Activated CD4-positive, alpha-beta T cell treated with anti-CD3 and anti-CD28 coated beads, Interleukin-2, Interleukin-4, amounts not matched to agents 100 ng/mL and 50 ng/mL, durations not matched to agents 16 hours and 8 hours (primary cell): ENCODE data around the gene PAWR.
"Not testable (repeated sequence)": the region's sequence is repeated elsewhere in the genome, so short reads cannot be mapped to it uniquely, and the experiment has no call there.

ENCODE experiments used
- DNase-seq: peaks from one replicate; pipeline ENCODE4 v3.0.0-alpha.2; 2020; ENCODE audit warnings: low spot score

PAWR gene

DNA sequence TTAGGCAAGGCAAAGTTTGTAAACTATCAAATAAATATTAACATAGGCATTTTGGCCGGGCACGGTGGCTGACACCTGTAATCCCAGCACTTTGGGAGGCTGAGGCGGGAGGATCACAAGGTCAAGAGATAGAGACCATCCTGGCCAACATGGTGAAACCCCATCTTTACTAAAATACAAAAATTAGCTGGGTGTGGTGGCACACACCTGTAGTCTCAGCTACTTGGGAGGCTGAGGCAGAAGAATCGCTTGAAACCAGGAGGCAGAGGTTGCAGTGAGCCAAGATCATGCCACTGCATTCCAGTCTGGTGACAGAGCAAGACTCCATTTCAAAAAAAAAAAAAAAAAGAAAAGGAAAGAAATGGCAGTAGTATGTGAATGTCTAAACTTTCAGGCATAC lies 43.9 kb downstream of the PAWR start:
- DNase-seq: not testable (repeated sequence)

DNA sequence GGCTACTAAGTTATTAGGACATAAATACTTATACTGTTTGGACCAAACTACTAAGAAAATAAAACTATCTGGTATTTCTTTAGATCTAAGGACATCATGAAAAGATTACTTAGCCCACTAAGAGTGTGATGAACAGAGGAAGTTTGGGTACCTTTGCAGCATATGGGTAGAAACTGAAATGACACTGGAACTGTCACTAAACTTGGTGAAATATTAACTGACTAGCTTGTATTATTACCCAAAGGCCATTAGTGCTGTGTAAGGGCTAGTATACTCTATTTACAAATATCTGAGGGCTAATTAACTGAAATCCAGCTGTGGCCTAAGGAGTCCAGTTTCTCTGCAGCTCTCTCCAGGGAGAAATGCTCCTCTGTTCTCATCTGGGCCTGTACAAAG lies 45.5 kb downstream of the PAWR start:
- DNase-seq: no peak

DNA sequence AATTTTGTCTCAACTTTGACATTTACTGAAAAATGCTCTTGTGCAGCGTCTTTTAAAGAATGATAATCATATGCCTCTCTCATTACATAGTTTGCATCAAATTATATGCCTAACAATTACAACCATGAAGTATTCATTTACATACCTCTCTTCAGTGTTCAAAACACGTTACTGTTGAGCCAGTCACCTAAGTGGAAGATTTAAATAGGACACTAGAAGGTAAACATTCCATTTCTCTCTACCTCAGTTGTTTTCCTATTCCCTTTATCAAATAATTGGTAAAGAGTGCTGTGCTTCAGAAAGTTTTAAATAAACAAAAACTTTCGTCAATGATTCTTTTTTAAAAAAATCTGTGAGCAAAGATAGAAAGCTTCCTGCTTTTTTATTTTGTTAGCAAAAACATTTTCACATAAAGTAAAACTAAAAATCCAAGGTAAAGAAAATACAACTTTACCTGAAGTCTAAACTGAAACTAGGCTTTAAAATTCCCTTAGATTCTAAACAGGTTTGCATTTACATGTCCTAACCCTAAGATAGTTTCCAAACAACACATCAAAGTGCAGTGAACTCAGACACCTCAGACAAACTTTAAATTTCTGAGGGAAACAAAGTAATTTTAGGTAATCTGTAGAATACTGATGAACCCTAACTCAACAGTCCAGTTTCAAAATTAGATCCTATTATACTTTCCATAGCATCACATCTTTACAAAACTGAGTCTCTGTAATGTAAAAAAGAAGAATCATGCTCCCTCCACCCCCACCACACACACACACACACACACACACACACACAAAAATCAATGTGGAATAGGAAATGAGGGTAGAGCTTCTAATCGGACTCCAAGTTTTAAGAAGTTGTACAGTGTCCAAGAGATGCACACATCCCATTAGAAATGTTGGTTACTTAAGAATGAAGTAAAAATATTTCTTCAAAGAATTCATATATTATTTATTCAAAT lies 46.2 kb downstream of the PAWR start:
- no peak for DNase-seq

- no peak for DNase-seq
Measured at GRCh38 chr12:79643821-79644220, 46.9 kb downstream of the PAWR start.

DNA sequence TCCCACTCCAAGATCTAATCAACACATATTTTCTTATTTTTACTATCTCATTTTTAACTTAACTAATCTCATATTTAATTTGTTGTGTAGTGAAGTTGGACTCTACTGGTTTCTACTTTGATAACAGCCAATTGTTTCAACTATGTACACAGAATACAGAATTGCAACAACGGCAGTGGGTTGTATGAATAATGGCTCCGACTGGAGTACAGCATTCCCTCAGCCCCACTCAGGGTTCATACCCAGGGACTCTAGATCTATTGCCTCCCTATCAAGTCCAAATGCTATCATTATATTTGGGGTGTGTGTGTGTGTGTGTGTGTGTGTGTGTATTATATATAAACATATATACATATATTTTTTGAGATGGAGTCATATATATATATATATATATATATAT lies 52.3 kb downstream of the PAWR start:
- DNase-seq: no peak

- no peak for DNase-seq
Measured at GRCh38 chr12:79637093-79637492, 53.7 kb downstream of the PAWR start.

- no peak for DNase-seq
Measured at GRCh38 chr12:79635676-79636075, 55.1 kb downstream of the PAWR start.

DNA sequence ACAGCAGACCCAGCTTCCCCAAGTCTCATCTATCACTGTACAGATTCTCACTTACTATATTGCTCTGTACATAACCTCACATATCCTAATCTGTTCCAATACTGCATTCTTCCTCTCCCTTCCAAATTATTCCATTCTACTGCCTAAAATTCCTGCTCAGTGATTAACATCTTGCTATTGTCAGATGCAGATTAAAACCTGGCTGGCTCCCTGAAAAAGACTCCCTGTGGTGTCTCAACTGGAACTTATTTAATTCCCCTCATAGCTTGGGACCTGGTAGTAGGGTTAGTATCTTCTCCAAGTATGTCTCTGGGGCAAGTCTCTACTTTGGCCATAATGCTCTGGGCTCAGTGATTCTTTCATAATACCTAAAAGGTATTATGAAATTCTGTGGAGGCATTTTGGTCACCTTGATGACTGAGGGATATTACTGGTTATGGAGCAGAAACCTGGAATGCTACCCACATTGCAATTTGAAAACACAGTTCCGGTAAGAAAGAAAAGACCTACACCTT lies 55.8 kb downstream of the PAWR start:
- DNase-seq: no peak

- no peak for DNase-seq
Measured at GRCh38 chr12:79629561-79629960, 61.2 kb downstream of the PAWR start.

- DNase-seq: not testable (repeated sequence)
Measured at GRCh38 chr12:79626735-79627134, 64.0 kb downstream of the PAWR start.

- DNase-seq: no peak
Measured at GRCh38 chr12:79624378-79624777, 66.4 kb downstream of the PAWR start.

- DNase-seq: no peak
Measured at GRCh38 chr12:79619872-79620562, 70.7 kb downstream of the PAWR start.

GRCh38 chr12:79618848-79619404 lies 71.8 kb downstream of the PAWR start:
- DNase-seq: no peak

GRCh38 chr12:79617696-79618095 lies 73.1 kb downstream of the PAWR start:
- no peak for DNase-seq

- peak; percentile 63 for DNase-seq
Measured at GRCh38 chr12:79615596-79616560, 74.9 kb downstream of the PAWR start.

DNA sequence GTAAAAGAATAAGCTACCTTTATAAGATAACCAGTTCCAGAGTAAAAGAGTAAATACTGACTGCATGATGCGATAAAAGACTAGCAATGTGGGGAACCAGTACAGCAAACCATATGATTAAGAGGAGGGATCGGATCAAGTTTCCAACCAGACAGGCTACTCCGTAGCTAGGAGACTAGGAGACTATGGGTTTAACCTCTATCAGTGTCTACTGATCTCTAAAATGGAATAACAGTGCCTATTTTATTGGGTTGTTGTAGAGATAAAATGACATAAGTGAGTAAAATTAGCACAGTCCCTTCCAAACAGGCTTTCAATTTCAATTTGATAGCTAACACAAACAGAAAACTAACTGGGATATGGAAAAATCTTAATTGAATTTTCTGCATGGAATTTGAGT lies 76.0 kb downstream of the PAWR start:
- DNase-seq: no peak

GRCh38 chr12:79601908-79602307 lies 88.9 kb downstream of the PAWR start:
- DNase-seq: no peak

DNA sequence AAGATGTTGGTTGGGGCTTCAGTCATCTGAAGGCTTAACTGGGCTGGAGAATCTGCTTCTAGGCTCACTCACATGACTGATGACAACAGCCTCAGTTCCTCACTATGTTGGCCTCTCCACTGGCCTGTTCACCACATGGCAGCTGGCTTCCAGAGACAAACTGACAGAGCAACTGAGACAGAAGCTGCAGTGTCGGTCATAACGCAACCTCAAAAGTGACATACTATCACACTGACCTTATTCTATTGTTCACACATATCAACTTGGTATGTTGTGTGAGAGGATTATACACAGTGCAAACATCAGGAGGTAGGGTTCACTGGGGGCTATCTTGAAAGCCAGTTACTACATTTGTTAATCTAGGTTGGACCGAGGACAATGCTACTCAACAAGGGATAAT lies 92.9 kb downstream of the PAWR start:
- no peak for DNase-seq

DNA sequence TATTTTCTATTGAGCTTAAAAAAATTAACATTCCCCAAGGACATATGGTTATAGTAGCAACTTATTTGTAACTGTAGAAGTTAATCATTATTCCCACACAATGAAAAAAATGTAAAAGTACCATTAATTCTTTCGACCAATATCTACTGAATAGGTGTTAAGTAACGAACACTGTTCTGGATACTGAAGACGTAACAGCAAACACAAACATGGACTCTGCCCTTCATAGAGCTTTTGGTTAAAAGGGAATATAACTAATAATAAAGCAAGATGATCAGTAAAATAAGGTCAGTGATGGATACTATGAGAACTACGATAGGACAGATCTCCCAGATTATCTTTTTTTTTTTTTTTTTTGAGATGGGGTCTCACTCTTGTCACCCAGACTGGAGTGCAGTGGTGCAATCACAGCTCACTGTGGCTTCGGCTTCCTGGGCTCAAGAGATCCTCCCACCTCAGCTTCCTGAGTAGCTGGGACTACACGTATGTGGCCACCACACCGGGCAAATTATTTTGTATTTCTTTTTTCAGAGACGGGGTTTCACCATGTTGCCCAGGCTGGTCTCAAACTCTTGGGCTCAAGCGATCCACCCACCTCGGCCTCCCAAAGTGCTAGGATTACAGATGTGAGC lies 93.9 kb downstream of the PAWR start:
- DNase-seq: no peak

DNA sequence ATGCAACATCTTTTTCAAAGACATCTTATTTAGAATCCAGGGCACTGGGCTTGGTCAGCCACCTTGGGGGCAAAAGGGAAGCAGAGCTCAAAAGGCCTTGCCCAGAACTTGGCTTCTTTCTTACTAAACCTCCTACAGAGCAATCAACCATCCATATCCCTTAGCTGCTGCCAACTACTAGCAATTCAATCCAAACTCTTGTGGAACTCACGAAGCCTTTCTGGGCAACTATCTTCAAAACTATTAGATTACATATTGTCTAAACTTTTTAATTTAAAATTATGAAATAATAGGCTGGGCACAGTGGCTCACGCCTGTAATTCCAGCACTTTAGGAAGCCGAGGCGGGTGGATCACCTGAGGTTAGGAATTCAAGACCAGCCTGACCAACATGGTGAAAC lies 95.5 kb downstream of the PAWR start:
- no peak for DNase-seq

- no peak for DNase-seq
Measured at GRCh38 chr12:79592865-79593264, 97.9 kb downstream of the PAWR start.
